NCI-H345 treated with DMSO at 0.1 percent for 48 hours (cell line): Measurements from ENCODE around the gene DMWD.
"Not testable (repeated sequence)": the region's sequence is repeated elsewhere in the genome, so short reads cannot be mapped to it uniquely, and the experiment has no call there.

Experiments used
- DNase-seq: peaks from one replicate; lab custom pipeline; 2025; ENCODE audit not compliant: unreplicated experiment; lab: John Stamatoyannopoulos, UW

The DMWD gene

DNA sequence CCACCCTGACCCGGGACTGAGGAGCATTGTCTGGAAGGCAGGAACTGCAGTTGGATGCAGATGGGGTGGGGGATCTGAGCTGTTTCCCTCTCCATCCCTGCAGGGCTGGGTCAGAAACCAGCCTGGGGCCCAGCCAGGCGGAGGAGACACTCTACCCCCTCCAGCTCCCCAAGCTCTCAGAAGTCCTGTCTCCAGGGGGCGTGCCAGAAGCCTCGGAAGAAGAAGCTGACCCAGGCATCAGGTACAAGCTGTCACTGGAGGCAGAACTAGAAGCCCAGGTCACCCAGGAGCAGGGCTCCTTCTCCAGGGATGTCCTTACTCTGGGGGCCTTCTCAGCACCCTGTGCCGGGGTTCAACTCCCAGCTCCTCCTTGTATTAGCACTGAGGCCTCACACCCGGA lies 39.1 kb downstream of the DMWD start:
- DNase-seq, result no peak

DNA sequence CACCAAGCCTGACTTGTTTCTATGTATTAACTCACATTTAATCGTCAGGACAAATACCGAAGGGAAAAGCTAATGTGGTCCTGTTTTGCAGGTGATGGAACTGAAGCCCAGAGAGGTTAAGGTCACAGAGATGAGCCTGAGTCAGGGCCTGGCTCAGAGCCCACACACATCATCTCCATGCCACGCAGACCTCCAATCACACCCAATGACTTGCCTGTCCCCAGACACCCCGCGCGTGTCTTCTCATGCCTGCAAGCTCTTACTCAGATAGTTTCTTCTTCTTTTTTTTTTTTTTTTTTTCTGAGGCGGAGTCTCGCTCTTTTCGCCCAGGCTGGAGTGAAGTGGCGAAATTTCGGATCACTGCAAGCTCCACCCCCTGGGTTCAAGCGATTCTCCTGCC lies 40.0 kb downstream of the DMWD start:
- no peak for DNase-seq

DNA sequence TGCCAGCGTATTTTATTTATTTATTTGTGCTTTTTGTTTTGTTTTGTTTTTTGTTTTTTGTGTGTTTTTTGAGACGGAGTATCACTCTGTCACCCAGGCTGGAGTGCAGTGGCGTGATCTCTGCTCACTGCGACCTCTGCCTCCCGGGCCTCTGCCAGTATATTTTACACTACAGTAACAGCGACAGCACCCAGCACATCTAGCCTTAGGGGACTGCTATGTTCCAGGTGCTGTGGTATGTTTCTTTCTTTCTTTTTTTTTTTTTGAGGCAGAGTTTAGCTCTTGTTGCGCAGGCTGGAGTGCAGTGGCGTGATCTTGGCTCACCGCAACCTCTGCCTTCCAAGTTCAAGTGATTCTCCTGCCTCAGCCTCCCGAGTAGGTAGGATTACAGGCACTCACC lies 41.2 kb downstream of the DMWD start:
- not testable (repeated sequence) for DNase-seq

DNA sequence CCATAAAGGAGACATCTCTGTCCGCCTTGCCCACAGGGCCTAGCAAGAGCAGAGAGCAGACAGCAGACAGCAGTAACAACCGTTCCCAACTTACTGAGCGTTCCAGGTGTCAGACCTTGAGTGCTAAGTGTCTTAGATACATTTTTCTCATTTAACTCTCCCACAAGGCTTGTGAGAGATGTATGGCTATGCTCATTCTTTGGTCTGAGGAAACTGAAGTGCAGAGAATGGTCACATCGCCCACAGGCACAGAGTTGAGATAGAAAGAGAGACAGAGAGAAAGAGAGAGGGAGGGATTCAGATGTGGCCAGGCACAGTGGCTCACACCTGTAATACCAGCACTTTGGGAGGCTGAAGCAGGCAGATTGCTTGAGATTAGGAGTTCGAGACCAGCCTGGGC lies 45.1 kb downstream of the DMWD start:
- DNase-seq, result no peak

DNA sequence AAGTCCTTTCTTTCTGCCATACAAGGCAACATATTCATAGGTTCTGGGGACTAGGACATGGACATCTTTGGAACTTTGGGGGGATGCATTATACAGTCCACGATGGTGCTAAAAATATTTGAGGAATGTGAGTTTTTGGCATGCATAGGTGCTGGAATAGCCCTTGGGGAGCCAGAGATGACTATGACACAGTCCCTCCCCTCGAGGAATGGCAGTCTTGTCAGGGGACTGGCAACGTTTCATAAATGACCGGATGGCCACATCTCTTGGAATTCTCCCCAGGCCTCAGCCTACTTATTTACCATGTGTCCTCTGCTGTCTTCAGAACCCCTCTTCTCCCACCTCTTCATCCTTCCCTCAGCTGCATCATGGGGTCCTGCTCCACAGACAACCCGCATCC lies 45.8 kb downstream of the DMWD start:
- DNase-seq, result no peak

DNA sequence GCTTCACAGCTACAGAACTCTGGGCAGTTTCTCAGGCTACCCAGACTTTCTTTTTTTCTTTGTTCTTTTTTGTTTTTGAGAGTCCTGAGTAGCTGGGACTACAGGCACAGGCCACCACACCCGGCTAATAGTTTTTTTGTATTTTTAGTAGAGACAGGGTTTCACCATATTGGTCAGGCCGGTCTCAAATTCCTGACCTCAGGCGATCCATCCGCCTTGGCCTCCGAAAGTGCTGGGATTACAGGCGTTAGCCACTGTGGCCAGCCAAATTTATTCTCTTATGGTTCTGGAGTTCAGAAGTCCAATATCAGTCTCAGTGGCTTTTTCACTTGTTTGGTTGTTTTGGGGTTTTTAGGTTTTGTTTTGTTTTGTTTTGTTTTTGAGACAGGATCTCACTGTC lies 47.0 kb downstream of the DMWD start:
- no peak for DNase-seq

DNA sequence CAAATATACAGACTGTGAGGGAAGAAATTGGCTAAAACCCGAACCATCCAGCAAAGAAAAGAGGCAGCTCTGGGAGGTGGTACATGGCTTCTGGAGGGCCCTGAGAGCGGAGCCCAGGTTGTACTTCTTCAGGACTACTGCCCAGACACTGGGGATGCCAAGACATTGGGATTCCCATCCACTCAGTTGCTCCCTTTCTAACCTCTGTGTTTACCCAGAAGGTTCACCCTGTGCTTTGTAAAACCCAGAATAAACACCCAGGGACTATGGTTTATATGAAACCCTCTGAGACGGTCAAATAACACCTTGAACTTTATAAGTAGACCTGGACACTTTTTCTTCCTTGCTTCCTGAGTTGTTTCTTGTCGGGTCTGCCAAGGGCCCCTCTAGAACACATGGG lies 49.7 kb downstream of the DMWD start:
- no peak for DNase-seq

DNA sequence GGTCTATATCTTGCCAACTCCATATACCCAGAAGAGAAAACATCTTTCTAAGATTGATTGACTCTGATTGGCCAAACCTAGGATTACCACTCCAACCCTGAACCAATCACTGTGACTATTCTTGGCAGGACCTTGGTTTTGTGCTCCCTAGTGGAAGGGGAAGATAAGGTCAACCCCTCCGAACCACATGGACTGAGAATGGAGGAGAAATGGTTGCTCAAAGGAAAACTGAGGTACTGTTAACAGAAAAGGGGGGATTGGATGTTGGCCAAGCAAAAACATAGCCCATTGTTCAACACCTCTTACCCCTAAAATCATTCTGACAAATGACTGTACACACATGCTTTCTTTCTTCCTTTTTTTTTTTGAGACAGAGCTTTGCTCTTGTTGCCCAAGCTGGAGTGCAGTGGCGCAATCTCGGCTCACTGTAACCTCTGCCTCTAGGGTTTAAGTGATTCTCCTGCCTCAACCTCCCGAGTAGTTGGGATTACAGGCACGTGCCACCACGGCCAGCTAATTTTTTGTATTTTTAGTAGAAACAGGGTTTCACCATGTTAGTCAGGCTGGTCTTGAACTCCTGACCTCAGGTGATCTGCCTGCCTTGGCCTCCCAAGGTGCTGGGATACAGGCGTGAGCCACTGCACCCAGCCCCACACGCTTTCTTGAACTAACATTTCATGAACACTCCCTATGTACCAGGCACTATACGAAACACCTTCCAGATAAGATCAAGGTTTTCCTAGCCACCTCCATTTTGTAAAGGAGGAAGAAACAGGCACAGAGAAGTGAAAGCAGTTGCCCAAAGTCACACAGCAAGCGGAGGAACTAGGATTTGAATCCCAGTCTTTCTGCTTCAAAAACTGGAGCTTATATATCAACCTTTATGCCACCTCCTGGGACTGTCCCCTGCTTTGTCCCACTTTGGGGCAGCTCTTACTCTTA lies 52.9 kb downstream of the DMWD start:
- no peak for DNase-seq

DNA sequence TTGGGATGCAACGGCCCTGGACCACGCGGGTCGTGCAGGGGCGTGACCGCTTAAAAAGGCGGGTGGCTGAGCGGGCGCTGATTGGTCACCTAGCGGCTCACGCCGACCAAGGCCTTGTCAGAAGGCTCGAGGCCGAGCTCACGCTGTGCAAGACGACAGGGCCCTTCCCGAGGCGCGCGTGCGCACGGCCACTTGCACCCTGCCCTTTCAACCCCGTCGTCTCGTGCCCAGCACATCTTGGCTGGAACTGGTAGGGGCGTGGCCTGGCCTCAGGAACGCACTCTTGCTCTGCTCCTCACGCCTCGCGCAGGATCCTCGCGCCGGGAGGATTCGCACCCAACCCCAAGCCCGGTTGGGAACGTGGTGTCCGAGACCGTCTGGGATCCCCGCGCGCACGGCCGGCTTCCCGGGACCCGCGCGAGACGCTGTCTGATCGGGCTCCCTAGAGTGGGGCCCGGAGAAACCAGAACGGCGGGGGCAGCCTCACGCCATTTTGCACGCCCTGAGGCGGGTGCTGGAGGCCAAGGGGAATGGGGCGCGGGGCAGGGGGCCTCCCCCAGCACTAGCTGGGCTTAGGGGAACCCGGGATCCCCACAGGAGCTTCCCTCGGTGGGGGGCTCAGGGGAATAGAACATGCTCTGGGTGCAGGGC lies 59.4 kb downstream of the DMWD start, which contains the start of gene MEIOSIN:
TSS of gene MEIOSIN (plus strand) at position 280 of the 651 bp plus-strand sequence. CDS start 1,938 bp downstream, outside the sequence.
- no peak for DNase-seq
